Ascending aorta (tissue), 2 donors: ENCODE data around the gene C1orf159. TPM values are rescaled to one million over a fixed set of nuclear protein-coding genes. Genes with fewer than 3 reads are reported as not detected.

ENCODE experiments used
- DNase-seq, 2 donors: peaks; one replicate each; pipeline ENCODE4 v3.0.0-alpha.2; 2019; ENCODE audit warnings: low spot score in 2 of 2
- H3K27ac ChIP-seq, 2 donors: fragments of 200-600 bp; sonication (generic); one replicate each; pipeline ENCODE4 v1.5.1; 2016 to 2017; ENCODE audit warnings: mild to moderate bottlenecking in 1 of 2
- H3K27me3 ChIP-seq: fragments of 200-600 bp; sonication (generic); one replicate; pipeline ENCODE4 v1.5.1; 2017
- H3K36me3 ChIP-seq, 2 donors: fragments of 200-600 bp; sonication (generic); one replicate each; pipeline ENCODE4 v1.5.1; 2016
- H3K4me1 ChIP-seq, 2 donors: fragments of 200-600 bp; sonication (generic); one replicate each; pipeline ENCODE4 v1.5.1; 2016 to 2017; ENCODE audit warnings: mild to moderate bottlenecking in 1 of 2
- H3K4me3 ChIP-seq, 2 donors: fragments of 200-600 bp; sonication (generic); one replicate each; pipeline ENCODE4 v1.5.1; 2016 to 2017; ENCODE audit warnings: mild to moderate bottlenecking in 1 of 2
- H3K9me3 ChIP-seq, 2 donors: fragments of 200-600 bp; sonication (generic); one replicate each; pipeline ENCODE4 v1.5.1; 2016
- intact Hi-C: fragments of 100-400 bp; cut with DNase I; formaldehyde crosslinking; loops from one replicate; pipeline ENCODE4 v1.15.1; 2023
- total RNA-seq: library from RNA; depleted of rRNA; stranded (reverse); fragments of >200 nt; gene quantifications from one replicate; pipeline ENCODE4 v1.1.0, GENCODE V29; 2016
- TF ChIP-seq, protein P1 (sequence below), 3 experiments: fragments of 200-600 bp in 2 of 3; fragments of 450-650 bp in 1 of 3; sonication (generic) in 2 of 3; IDR thresholded peaks; one replicate each; pipeline ENCODE4 v1.5.1; 2016 to 2019; ENCODE audit warnings: antibody characterized with exemption in 3 of 3, mild to moderate bottlenecking in 1 of 3, moderate library complexity in 1 of 3

Gene C1orf159
- total RNA-seq, 1 donor from 2014 or later: 23.7 TPM

GRCh38 chr1:1132042-1132950, 16.4 kb upstream of the C1orf159 start:
- Histone ChIP-seq H3K27ac (no peak overlapping the region), H3K27me3 (no peaks in the 10 kb centered on the region), H3K36me3 (no peaks in the 10 kb centered on the region), H3K9me3 (no peaks in the 10 kb centered on the region), H3K4me1 (no peaks in the 10 kb centered on the region), H3K4me3 (no peak overlapping the region)
- DNase-seq: no peak
- TF ChIP-seq, protein P1, sequence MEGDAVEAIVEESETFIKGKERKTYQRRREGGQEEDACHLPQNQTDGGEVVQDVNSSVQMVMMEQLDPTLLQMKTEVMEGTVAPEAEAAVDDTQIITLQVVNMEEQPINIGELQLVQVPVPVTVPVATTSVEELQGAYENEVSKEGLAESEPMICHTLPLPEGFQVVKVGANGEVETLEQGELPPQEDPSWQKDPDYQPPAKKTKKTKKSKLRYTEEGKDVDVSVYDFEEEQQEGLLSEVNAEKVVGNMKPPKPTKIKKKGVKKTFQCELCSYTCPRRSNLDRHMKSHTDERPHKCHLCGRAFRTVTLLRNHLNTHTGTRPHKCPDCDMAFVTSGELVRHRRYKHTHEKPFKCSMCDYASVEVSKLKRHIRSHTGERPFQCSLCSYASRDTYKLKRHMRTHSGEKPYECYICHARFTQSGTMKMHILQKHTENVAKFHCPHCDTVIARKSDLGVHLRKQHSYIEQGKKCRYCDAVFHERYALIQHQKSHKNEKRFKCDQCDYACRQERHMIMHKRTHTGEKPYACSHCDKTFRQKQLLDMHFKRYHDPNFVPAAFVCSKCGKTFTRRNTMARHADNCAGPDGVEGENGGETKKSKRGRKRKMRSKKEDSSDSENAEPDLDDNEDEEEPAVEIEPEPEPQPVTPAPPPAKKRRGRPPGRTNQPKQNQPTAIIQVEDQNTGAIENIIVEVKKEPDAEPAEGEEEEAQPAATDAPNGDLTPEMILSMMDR (IDR thresholded peaks at IDR 0.05): no peak
- intact Hi-C loops: no loop called here

GRCh38 chr1:1130206-1131120, 14.6 kb upstream of the C1orf159 start:
- intact Hi-C loops: no loop called here
- Histone ChIP-seq H3K9me3 (no peaks in the 10 kb centered on the region), H3K27me3 (no peaks in the 10 kb centered on the region), H3K27ac (no peak overlapping the region), H3K36me3 (no peaks in the 10 kb centered on the region), H3K4me1 (no peaks in the 10 kb centered on the region), H3K4me3 (no peak overlapping the region)
- DNase-seq: no peak
- TF ChIP-seq, protein P1 (IDR thresholded peaks at IDR 0.05): no peak

- no peak for DNase-seq
- H3K4me1 ChIP-seq: no peaks in the 10 kb centered on the region
- intact Hi-C loops: no loop called here
- no peaks in the 10 kb centered on the region for H3K36me3 ChIP-seq
- H3K27me3 ChIP-seq: no peaks in the 10 kb centered on the region
- no peaks in the 10 kb centered on the region for H3K9me3 ChIP-seq
- no peak overlapping the region for H3K4me3 ChIP-seq
- TF ChIP-seq, protein P1 (IDR thresholded peaks at IDR 0.05): no peak
- no peak overlapping the region for H3K27ac ChIP-seq
These were observed 13.5 kb upstream of the C1orf159 start for GRCh38 chr1:1129381-1129821.

GRCh38 chr1:1128454-1129139, 12.7 kb upstream of the C1orf159 start:
- TF ChIP-seq, protein P1 (IDR thresholded peaks at IDR 0.05): no peak
- Histone ChIP-seq H3K27ac (no peak overlapping the region), H3K9me3 (no peaks in the 10 kb centered on the region), H3K27me3 (no peaks in the 10 kb centered on the region), H3K4me1 (no peaks in the 10 kb centered on the region), H3K4me3 (no peak overlapping the region), H3K36me3 (no peaks in the 10 kb centered on the region)
- DNase-seq: no peak
- intact Hi-C loops: no loop called here
